ENCODE results near the gene IFT80.
"Not testable (repeated sequence)": the region's sequence is repeated elsewhere in the genome, so short reads cannot be mapped to it uniquely, and the experiment has no call there.

Gene IFT80

DNA sequence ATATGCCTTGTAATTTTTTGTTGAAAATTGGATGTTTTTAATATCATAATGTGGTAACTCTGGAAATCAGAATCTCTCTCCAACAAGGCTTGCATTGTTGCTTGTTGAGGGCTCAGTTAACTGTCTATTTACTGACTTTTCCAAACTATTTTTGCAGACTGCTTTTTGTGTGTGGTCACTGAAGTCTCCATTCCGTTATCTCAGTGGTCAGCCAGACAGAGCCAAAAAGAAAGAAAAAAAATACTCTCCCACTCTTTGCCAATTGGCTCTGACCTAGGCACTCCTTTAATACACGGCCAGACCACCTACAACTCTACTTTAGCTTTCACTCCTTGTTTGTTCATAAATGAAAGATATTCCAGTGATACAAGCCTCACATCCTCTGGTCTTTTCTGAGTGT is 52.5 kb downstream of the IFT80 start:
- no peak for DNase-seq

DNA sequence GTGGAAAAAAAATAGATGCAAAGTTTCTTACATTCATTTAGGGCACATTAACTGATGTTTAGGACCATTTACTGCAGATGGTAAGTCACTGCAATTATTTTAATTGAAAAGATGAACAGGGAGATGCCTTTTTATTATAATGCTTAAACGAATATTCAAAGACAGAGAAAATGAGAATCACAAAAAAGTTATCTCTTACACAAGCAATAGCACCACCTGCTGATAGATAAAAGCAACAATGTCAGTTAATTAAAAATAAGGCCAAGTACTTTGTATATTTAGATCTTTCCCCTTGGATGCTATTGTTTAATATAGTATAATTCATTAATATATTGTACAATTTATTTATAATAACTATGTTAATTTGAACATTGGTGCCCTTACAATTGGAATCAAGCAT is 55.9 kb downstream of the IFT80 start:
- no peak for DNase-seq

GRCh38 chr3:160340351-160340750 is 58.7 kb downstream of the IFT80 start:
- DNase-seq = no peak

DNA sequence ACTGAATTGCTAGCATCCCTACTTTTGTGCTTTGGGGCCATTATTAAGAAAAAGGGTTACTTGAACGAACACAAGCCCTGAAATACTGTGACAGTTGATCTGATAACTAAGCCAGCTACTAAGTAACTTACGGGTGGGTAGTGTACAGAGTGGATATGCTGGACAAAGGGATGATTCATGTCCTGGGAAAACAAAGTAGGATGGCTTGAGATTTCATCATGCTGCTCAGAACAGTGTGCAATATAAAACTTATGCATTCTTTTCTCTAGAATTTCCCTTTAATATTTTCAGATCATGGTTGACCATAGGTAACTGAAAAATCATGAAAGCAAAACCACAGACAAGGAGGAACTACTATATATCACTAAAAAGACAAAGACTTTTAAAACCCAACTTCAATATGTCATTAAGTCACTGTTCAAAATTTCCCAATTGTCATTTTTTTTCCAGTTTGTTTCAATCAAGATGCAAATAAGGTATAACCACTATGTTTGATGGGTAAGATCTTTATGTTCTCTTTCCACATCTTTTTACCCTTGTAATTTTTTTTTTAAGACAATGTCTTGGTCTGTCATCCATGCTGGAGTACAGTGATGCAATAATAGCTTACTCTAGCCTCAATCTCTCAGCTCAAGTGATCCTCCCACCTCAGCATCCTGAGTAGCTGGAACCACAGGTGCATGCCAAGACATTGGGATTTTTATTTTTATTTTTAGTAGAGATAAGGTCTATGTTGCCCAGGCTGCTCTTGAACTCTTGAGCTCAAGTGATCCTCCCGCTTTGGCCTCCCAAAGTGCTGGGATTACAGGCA is 67.7 kb downstream of the IFT80 start:
- DNase-seq = no peak

DNA sequence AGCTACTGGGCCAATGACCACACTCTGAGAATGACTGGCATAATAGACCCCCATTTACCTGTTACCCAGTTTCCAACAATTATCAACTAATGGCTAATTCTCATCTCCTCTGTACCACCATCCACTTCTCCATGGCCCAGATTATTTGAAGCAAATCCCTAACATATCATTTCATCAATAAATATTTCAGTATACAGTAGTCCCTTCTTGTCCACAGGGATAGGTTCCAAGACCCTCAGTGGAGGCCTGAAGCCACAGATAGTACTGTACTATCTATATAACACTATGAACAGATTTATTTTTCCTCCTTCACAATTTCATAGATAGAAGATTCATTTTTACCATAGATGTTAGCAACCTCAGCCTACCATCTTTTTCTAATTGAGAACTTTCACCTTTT is 68.3 kb downstream of the IFT80 start:
- no peak for DNase-seq

GRCh38 chr3:160330109-160330508 is 68.9 kb downstream of the IFT80 start:
- DNase-seq = no peak

- not testable (repeated sequence) for DNase-seq
Observed at GRCh38 chr3:160326286-160326685, 72.7 kb downstream of the IFT80 start.

- not testable (repeated sequence) for DNase-seq
Observed at GRCh38 chr3:160321821-160322220, 77.2 kb downstream of the IFT80 start.

- no peak for DNase-seq
Observed at GRCh38 chr3:160319322-160319721, 79.7 kb downstream of the IFT80 start.

- no peak for DNase-seq
Observed at GRCh38 chr3:160314995-160315394, 84.0 kb downstream of the IFT80 start.

- DNase-seq = no peak
Observed at GRCh38 chr3:160312014-160312624, 86.9 kb downstream of the IFT80 start.

DNA sequence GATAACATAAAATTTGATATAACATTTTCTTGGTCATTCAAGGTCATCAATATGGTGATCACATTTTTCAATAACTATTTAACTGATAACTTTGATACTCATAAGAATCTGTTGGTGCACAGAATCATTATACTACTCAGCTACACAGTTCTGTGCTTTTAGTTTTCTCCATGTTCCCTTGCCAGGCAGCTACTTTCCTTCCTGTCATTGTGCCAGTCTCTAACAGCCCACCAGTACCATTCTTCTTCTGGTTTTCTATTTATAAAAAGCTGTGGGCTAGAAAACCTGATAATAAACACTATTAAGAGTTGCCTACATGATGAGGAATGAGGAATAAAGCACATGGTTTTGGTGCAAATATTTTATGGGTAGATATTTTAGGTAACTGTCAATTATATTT is 96.2 kb downstream of the IFT80 start:
- no peak for DNase-seq

DNA sequence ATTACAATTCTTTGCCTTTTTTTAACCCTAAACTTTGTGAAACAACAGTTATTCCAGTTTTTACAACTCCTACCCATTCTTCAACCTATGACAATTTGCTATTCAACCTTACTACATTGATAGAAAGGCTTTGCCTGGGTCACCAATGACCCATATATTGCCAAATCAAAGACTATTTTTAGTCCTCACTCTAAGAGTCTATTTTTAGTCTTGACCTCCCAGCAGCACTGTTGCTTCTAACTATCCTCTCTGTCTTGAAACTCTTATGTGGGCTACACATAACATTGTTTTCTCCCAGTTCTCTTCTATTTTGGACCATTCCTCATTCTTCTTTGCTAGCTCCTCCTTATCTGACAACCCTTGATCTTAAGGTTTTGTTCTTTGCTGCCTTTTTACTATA is 102.4 kb downstream of the IFT80 start:
- no peak for DNase-seq

GRCh38 chr3:160291909-160292299 is 107.1 kb downstream of the IFT80 start:
- DNase-seq = no peak

GRCh38 chr3:160291290-160291908 is 107.6 kb downstream of the IFT80 start:
- DNase-seq = no peak

DNA sequence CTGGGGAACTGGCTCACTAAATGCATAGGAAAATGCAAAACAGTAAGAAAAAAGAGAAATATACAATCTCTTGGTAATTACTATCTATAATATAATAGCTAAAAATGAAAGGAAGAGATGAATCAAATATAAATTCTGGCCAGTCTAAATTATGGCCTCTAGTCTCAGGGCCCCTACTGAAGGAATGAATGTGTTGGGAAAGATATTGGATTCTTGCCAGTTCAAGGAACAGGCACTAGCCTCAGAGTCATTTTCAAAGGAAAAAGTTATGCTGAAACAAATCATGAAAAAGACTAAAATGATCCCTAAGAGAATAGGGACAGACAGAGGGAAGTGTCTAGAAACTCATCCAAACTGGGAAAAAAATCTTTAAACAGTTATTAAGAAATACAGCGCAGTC is 111.4 kb downstream of the IFT80 start:
- DNase-seq = no peak

DNA sequence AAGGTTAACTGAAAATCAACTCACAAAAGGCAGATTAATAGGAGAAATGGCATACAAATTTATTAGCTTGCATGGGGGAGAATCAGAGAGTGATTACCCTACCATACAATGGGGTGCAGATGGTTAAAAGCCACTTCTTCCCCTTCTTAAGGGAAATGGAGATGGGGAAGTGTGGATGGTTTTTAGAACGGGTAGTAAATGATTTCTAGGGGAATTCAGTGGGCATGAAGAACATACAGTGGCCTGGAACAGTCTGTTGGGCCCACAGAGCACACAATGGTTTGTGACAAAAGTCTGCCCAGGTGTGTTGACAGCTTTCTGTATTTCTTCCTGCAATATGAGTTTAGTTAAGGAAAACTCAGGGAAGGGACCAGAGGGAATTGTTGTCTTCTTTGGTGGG is 112.8 kb downstream of the IFT80 start:
- DNase-seq = no peak

- no peak for DNase-seq
Observed at GRCh38 chr3:160280836-160281235, 118.2 kb downstream of the IFT80 start.

DNA sequence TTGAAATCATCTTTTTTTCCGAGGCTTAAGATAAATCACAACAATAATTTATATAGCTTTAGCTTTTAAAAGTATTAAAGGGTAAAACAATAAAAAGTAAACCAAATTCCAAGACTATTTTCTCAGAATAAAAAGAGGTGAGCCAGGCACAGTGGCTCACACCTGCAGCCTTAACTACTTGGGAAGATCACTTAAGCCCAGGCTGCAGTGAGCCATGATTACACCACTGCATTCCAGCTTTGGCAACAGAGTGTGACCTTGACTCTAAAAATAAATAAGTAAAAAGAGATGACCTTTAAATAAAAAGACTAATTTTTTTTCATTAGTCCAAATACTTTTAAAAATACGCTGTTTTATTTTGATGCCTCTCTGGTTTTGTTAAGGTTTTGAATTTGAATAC is 119.4 kb downstream of the IFT80 start:
- no peak for DNase-seq

DNA sequence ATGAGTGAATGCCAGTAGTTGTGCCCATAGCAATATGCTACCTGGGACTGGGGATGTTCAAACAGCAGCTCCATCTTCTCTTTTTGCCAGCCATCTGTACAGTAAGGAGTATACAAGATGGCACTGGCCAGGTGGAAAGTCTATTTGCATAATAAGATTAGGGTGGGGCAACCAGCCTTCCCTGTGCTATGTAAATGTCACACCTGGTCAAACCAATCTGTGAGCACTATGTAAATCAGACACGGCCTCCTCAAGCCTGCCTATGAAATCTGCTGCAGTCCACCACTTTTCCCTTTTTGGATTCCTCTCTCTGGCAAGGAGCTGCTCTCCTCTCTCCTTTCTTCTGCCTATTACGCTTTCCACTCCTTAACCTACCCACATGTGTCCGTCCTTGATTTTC is 120.8 kb downstream of the IFT80 start:
- DNase-seq = no peak

DNA sequence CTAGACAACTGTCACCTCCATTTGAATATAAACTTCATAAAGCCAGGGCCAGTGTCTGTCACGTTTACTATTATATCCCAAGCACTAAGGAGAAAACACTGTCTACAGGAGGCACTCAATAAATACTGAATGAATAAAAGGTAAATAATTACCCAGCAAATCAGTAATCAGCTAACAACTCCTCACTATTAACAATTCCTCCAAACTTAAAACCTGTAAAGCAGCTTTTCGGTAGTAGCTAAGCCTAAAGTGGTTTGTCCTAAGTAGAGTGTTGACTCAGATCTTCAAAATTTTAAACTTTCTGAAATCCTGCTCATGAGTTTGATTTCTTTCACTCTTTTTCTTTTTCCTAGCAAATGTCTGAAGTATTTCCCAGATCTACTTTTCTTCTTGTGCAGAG is 133.9 kb downstream of the IFT80 start:
- DNase-seq = no peak

DNA sequence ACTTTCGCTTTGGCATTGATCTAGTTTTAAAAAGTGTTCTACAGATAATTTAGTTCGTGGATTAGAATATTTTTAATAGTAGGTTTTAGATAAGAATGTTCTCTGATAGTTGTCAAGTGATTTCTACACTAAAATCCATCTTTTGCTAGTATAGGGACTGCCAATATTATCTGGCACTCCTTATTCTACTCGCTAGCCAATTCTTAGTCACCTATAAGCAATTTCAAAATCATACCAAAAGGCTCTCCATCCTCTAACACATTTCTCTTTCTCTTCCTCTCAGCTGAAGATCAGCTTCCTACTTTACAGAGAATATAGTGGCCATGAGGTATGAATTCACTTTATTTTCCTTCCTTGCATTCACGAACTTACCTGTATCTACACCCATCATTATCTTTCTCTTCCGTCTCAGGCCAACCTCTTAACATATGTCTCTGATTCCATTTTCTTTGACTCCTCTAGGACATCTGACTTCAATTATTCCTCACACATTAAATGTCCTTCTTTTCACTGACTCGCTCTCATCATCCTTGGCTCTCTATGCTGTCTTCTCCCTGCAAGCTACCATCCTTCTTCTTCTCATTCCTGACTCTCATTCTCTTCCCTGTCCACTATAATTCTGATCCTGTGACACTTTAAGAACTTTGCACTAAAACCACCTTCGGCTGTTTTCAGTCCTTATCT is 138.3 kb downstream of the IFT80 start:
- DNase-seq = no peak

- DNase-seq = no peak
Observed at GRCh38 chr3:160259589-160259988, 139.4 kb downstream of the IFT80 start.

GRCh38 chr3:160257606-160258005 is 141.4 kb downstream of the IFT80 start:
- no peak for DNase-seq

Measured in activated naive CD4-positive, alpha-beta T cell treated with Interleukin-2 at 50 U/mL for 16 hours (primary cell).